ENCODE results near the gene NR6A1. TPM values are rescaled to one million over a fixed set of nuclear protein-coding genes. Genes with fewer than 3 reads are reported as not detected.

Gene NR6A1
- total RNA-seq, 1 experiment from 2014 or later, result 0.91 TPM

DNA sequence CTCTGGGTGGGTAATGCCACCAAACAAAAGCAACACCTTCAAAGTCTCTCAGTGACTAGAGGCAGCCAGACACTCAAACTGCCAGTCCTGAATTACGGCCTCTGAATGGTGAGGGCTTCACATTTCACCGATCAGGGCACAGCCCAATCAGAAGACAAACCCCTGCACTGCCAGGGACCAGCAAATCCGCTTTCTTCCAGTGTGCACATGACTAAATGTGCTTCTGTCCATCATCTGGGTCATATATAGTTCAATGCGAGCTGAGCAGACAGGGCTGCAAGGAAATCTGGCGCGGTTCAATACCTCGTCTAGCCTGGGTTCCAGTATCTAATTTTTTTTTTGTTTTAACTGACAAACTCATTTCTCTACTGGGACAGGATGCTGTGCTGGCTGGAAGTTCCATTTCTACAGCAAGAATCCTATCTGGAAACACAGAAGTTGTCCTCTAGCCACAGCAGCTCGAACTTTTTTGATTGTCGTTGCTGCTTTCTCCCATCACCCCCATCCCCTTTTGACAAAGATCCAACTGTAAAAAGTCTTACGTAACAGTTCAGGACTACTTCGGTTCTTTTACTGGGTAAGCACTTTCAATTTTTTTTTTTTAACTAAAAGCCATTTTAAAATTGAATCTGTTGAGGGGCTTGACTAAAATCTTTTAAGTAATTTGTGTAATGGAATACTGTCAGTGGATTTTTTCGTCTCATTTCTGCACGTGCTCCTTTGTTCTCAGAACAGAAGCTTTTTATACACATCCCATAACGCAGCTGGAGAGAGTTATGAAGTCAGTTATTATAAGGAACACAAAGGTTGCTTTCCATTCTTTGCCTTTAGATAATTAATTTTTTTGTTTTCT is 112.7 kb downstream of the NR6A1 start:
- Mint-ChIP-seq H3K27me3 (ENCODE audit: insufficient read depth, unreplicated experiment) (no peaks in the 10 kb centered on the region), H3K4me3 (ENCODE audit: unreplicated experiment) (peak overlapping the region; percentile 98), H3K36me3 (ENCODE audit: insufficient read depth, unreplicated experiment) (no peaks in the 10 kb centered on the region), H3K4me1 (ENCODE audit: insufficient read depth, unreplicated experiment) (peaks cover 20% of the 10 kb centered on the region), H3K9me3 (ENCODE audit: unreplicated experiment) (no peaks in the 10 kb centered on the region), H3K27ac (ENCODE audit: low read depth, unreplicated experiment) (peak overlapping the region; percentile 96)
- TF ChIP-seq, protein P1, sequence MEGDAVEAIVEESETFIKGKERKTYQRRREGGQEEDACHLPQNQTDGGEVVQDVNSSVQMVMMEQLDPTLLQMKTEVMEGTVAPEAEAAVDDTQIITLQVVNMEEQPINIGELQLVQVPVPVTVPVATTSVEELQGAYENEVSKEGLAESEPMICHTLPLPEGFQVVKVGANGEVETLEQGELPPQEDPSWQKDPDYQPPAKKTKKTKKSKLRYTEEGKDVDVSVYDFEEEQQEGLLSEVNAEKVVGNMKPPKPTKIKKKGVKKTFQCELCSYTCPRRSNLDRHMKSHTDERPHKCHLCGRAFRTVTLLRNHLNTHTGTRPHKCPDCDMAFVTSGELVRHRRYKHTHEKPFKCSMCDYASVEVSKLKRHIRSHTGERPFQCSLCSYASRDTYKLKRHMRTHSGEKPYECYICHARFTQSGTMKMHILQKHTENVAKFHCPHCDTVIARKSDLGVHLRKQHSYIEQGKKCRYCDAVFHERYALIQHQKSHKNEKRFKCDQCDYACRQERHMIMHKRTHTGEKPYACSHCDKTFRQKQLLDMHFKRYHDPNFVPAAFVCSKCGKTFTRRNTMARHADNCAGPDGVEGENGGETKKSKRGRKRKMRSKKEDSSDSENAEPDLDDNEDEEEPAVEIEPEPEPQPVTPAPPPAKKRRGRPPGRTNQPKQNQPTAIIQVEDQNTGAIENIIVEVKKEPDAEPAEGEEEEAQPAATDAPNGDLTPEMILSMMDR (IDR thresholded peaks at IDR 0.05; ENCODE audit: unreplicated experiment), result no peak
- intact Hi-C loops (cut with micrococcal nuclease), result loop anchor here (1.0 to 2.0 kb wide), 3 partner anchors 41 to 112 kb away; partner anchors contain the start of gene NR6A1
- TSS peak; percentile 87 for BruUV-seq (replicated peaks)
- peak; percentile 98 for DNase-seq (ENCODE audit: unreplicated experiment)
- POLR2A ChIA-PET, result interaction anchor here (0.6 to 5.7 kb wide), 36 partner anchors 8 to 730 kb away, joined by 3 to 41 read pairs (median 5); partner anchors contain the start of genes ARPC5L, NR6A1 and RPL35
- CTCF ChIA-PET, result interaction anchor here (0.6 to 5.8 kb wide), 6 partner anchors 20 to 247 kb away, joined by 3 to 44 read pairs (median 4); no protein-coding TSS in a partner anchor

DNA sequence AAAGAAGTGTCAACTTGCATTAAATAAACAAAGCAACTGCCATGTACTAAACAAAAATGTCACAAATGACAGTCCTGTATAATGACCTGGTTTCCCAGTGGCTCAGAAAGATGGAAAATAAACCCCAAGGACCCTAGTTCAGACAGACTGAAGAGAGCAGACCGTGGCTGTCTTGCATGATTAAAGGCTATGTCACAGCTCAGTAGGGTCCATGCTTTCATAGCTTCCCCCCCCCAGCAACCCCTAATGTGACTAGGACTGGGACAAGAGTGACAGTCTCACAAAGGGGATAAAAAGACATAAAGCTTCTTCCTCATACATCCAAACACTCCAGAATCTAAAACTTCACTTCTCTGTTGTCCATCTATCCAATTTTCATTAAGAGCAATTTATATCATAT is 113.6 kb downstream of the NR6A1 start:
- CTCF ChIA-PET, result interaction anchor here (1.3 to 5.8 kb wide), 3 partner anchors 41 to 173 kb away, joined by 3 to 44 read pairs (median 19); no protein-coding TSS in a partner anchor
- DNase-seq (ENCODE audit: unreplicated experiment), result no peak
- TF ChIP-seq, protein P1 (IDR thresholded peaks at IDR 0.05; ENCODE audit: unreplicated experiment), result no peak
- H3K4me1 Mint-ChIP-seq (ENCODE audit: insufficient read depth, unreplicated experiment), result peaks cover 26% of the 10 kb centered on the region
- POLR2A ChIA-PET, result interaction anchor here (0.6 to 5.7 kb wide), 16 partner anchors 8 to 213 kb away, joined by 3 to 41 read pairs (median 4); partner anchors contain the start of gene NR6A1
- H3K27me3 Mint-ChIP-seq (ENCODE audit: insufficient read depth, unreplicated experiment), result no peaks in the 10 kb centered on the region
- peak overlapping the region; percentile 98 for H3K4me3 Mint-ChIP-seq (ENCODE audit: unreplicated experiment)
- no TSS peak for BruUV-seq (replicated peaks)
- peak overlapping the region; percentile 96 for H3K27ac Mint-ChIP-seq (ENCODE audit: low read depth, unreplicated experiment)
- H3K36me3 Mint-ChIP-seq (ENCODE audit: insufficient read depth, unreplicated experiment), result no peaks in the 10 kb centered on the region
- H3K9me3 Mint-ChIP-seq (ENCODE audit: unreplicated experiment), result no peaks in the 10 kb centered on the region
- intact Hi-C loops (cut with micrococcal nuclease), result no loop called here

DNA sequence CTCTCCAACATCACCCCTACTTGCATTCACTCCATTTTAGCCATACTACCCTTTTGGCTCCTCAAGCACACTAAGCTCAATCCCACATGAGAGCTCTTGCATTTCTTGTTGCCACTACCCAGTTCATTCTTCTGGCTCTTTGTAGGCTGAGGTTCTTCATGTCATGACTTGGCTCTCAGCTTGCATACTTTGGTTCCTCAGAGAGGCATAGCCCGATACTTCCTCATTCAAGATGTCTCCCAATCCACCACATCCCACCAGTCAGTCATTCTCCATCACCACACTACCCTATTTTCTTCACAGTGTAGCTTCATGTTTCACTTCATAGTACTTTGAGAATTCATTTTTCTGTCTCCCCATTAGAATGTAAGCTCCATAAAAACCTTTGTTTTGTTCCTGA is 116.7 kb downstream of the NR6A1 start:
- TF ChIP-seq, protein P1 (IDR thresholded peaks at IDR 0.05; ENCODE audit: unreplicated experiment), result no peak
- no peaks in the 10 kb centered on the region for H3K27me3 Mint-ChIP-seq (ENCODE audit: insufficient read depth, unreplicated experiment)
- H3K27ac Mint-ChIP-seq (ENCODE audit: low read depth, unreplicated experiment), result no peak overlapping the region
- no peaks in the 10 kb centered on the region for H3K36me3 Mint-ChIP-seq (ENCODE audit: insufficient read depth, unreplicated experiment)
- peaks cover 39% of the 10 kb centered on the region for H3K4me1 Mint-ChIP-seq (ENCODE audit: insufficient read depth, unreplicated experiment)
- intact Hi-C loops (cut with micrococcal nuclease), result no loop called here
- BruUV-seq (replicated peaks), result no TSS peak
- ChIA-PET POLR2A (interaction anchor here (0.6 to 2.9 kb wide), 6 partner anchors 7 to 215 kb away, joined by 3 to 37 read pairs (median 3); no protein-coding TSS in a partner anchor), CTCF (interaction anchor here (0.9 to 4.6 kb wide), 5 partner anchors 19 to 58 kb away, joined by 3 to 33 read pairs (median 5); no protein-coding TSS in a partner anchor)
- H3K9me3 Mint-ChIP-seq (ENCODE audit: unreplicated experiment), result no peaks in the 10 kb centered on the region
- DNase-seq (ENCODE audit: unreplicated experiment), result no peak
- no peak overlapping the region for H3K4me3 Mint-ChIP-seq (ENCODE audit: unreplicated experiment)
